ENCODE results near the gene ERF. TPM values are rescaled to one million over a fixed set of nuclear protein-coding genes. Genes with fewer than 3 reads are reported as not detected.

ERF gene
- total and polyA plus RNA-seq, 10 of the 15 experiments (the other 5 are each of a cell fraction or from before 2014, with no cell fraction given), result 0.02 to 51.8 (median 14.4) TPM

DNA sequence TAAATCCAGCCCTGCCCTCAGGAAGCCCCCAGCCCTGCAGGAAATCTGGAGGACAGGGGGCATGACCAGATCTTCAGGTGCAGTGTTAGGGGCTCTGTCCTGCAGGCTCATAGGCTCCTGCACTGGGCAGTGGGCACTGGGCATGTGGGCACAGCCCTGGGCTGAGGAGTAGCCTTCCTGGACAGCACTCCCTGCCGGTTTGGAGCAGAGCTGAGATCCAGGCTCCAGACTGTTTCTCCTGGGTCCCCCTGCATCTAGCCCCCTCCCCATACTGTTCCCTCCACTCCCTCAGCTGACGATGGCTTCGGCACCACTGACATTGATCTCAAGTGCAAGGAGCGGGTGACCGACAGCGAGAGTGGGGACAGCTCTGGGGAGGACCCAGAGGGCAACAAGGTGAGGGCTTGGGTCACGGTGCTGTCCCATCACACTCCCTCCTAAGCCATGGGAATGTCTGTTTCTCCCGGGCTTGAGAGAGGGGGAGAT, 34.7 kb upstream of the ERF start:
- no peaks in the 10 kb centered on the region; the same call in 1 of the 2 replicates for H4K20me1 ChIP-seq (ENCODE audit: control insufficient read depth, insufficient read depth)
- no peaks in the 10 kb centered on the region for H3K9me3 ChIP-seq (replicated peaks; ENCODE audit: control insufficient read depth, insufficient read depth, low read length)
- in situ Hi-C loops (cut with MboI), result no loop called here
- no peak for ATAC-seq
- ChIA-PET POLR2A (no interaction called here), RAD21 (ENCODE audit: unreplicated experiment) (no interaction called here), CTCF (no interaction called here), SMC1A (ENCODE audit: uncharacterized antibody, unreplicated experiment) (no interaction called here)
- intact Hi-C loops (cut with micrococcal nuclease; ENCODE audit: unreplicated experiment), result no loop called here
- peaks cover 22 to 33% of the 10 kb centered on the region in 2 experiments for H3K36me3 ChIP-seq (ENCODE audit: control insufficient read depth in 2 of 2, insufficient read depth in 2 of 2, low read length in 1 of 2)
- H3K79me2 ChIP-seq (ENCODE audit: control insufficient read depth, insufficient read depth, low read length), result peaks cover 17% of the 10 kb centered on the region
- no peak for FAIRE-seq
- H3K4me2 ChIP-seq (ENCODE audit: control insufficient read depth, insufficient read depth), result no peak overlapping the region
- no peak for DNase-seq (ENCODE audit: low read depth, low spot score)
- no peak overlapping the region for H2AFZ ChIP-seq (ENCODE audit: control insufficient read depth, low read depth, low read length)
- H3K4me3 ChIP-seq, result no peak overlapping the region
- H3K4me1 ChIP-seq (ENCODE audit: control insufficient read depth, insufficient read depth, low read length), result peaks cover 15% of the 10 kb centered on the region
- H3K27ac ChIP-seq (ENCODE audit: control insufficient read depth, insufficient read depth), result no peak overlapping the region
- no peak overlapping the region for H3K9ac ChIP-seq (ENCODE audit: control insufficient read depth, insufficient read depth, low read length)
- WGBS (ENCODE audit: insufficient coverage, insufficient replicate concordance, low lambda C conversion rate, missing lambda C conversion rate), result 95% methylated on average over 8 of the region's 8 CpGs
- no peaks in the 10 kb centered on the region for H3K27me3 ChIP-seq (replicated peaks in 1 of 2; ENCODE audit: control insufficient read depth in 2 of 2, insufficient read depth in 2 of 2, low read length in 1 of 2)
- TF ChIP-seq HCFC1 (IDR thresholded peaks at IDR 0.05; ENCODE audit: low read length) (no peak), NFIC (IDR thresholded peaks at IDR 0.05; ENCODE audit: low read depth, low read length) (no peak), CBX3 (IDR thresholded peaks at IDR 0.05; ENCODE audit: borderline replicate concordance, low read depth) (no peak), BHLHE40 (IDR thresholded peaks at IDR 0.05; ENCODE audit: borderline replicate concordance in 1 of 2, low read depth in 2 of 2, low read length in 1 of 2) (no peak), SP1 (IDR thresholded peaks at IDR 0.05; ENCODE audit: low read depth, low read length) (no peak), TCF7 (IDR thresholded peaks at IDR 0.05; ENCODE audit: borderline replicate concordance) (no peak), CEBPB (IDR thresholded peaks at IDR 0.05; ENCODE audit: borderline replicate concordance in 1 of 2, low read depth in 2 of 2, low read length in 2 of 2) (no peak), RFX5 (IDR thresholded peaks at IDR 0.05; ENCODE audit: low read depth, low read length) (no peak), FOXM1 (IDR thresholded peaks at IDR 0.05; ENCODE audit: low read depth, low read length) (no peak), RB1 (IDR thresholded peaks at IDR 0.05; ENCODE audit: borderline replicate concordance) (no peak), NR2F1 (conservative IDR thresholded peaks at IDR 0.05) (no peak), SPI1 (IDR thresholded peaks at IDR 0.05; ENCODE audit: borderline replicate concordance, insufficient read depth, low read depth, low read length) (no peak), MYB (IDR thresholded peaks at IDR 0.05; ENCODE audit: borderline replicate concordance, low read depth, low read length) (no peak), JUND (IDR thresholded peaks at IDR 0.05; ENCODE audit: low read depth, low read length) (no peak), ZSCAN29 (IDR thresholded peaks at IDR 0.05) (no peak), EED (IDR thresholded peaks at IDR 0.05; ENCODE audit: low read depth) (no peak)
- TF ChIP-seq, protein P1, sequence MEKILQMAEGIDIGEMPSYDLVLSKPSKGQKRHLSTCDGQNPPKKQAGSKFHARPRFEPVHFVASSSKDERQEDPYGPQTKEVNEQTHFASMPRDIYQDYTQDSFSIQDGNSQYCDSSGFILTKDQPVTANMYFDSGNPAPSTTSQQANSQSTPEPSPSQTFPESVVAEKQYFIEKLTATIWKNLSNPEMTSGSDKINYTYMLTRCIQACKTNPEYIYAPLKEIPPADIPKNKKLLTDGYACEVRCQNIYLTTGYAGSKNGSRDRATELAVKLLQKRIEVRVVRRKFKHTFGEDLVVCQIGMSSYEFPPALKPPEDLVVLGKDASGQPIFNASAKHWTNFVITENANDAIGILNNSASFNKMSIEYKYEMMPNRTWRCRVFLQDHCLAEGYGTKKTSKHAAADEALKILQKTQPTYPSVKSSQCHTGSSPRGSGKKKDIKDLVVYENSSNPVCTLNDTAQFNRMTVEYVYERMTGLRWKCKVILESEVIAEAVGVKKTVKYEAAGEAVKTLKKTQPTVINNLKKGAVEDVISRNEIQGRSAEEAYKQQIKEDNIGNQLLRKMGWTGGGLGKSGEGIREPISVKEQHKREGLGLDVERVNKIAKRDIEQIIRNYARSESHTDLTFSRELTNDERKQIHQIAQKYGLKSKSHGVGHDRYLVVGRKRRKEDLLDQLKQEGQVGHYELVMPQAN (conservative IDR thresholded peaks at IDR 0.05), result no peak
- TF ChIP-seq, protein P2, sequence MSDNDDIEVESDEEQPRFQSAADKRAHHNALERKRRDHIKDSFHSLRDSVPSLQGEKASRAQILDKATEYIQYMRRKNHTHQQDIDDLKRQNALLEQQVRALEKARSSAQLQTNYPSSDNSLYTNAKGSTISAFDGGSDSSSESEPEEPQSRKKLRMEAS (IDR thresholded peaks at IDR 0.05; ENCODE audit: low read depth, low read length), result no peak
- TF ChIP-seq, protein P3, sequence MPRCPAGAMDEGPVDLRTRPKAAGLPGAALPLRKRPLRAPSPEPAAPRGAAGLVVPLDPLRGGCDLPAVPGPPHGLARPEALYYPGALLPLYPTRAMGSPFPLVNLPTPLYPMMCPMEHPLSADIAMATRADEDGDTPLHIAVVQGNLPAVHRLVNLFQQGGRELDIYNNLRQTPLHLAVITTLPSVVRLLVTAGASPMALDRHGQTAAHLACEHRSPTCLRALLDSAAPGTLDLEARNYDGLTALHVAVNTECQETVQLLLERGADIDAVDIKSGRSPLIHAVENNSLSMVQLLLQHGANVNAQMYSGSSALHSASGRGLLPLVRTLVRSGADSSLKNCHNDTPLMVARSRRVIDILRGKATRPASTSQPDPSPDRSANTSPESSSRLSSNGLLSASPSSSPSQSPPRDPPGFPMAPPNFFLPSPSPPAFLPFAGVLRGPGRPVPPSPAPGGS (IDR thresholded peaks at IDR 0.05; ENCODE audit: borderline replicate concordance, insufficient read depth, low read depth, low read length, poor library complexity, severe bottlenecking), result no peak
- TF ChIP-seq, protein P4, sequence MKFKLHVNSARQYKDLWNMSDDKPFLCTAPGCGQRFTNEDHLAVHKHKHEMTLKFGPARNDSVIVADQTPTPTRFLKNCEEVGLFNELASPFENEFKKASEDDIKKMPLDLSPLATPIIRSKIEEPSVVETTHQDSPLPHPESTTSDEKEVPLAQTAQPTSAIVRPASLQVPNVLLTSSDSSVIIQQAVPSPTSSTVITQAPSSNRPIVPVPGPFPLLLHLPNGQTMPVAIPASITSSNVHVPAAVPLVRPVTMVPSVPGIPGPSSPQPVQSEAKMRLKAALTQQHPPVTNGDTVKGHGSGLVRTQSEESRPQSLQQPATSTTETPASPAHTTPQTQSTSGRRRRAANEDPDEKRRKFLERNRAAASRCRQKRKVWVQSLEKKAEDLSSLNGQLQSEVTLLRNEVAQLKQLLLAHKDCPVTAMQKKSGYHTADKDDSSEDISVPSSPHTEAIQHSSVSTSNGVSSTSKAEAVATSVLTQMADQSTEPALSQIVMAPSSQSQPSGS (IDR thresholded peaks at IDR 0.05; ENCODE audit: low read length), result no peak
- no TSS peak for BruUV-seq (replicated peaks)
